NCI-H1436 (cell line): Measurements from ENCODE around the gene ACSM5.
"Not testable (repeated sequence)": the region's sequence is repeated elsewhere in the genome, so short reads cannot be mapped to it uniquely, and the experiment has no call there.

Experiments used
- DNase-seq: peaks from one replicate; lab custom pipeline; 2025; lab: John Stamatoyannopoulos, UW

ACSM5 gene

DNA sequence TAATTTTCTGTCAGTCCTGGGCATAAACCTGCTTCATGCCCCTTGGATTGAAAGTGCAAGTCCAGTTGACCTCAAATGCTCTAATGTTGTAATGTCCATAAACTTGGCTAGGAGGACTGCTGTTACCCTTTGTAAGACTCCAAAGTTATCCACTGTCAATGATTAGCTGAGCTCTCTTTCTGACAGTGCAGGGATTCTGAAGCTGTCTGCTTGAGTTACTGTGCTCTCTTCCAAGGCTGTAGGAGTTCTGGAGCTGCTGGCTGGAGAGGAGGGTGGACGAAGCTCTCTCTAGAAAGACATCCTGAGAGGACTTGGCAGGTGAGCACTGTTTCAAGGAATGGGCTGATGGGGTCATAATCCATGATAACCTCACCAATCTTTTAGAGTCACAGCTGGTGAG lies 42.0 kb downstream of the ACSM5 start, which contains the start of gene ACSM2A:
ACSM2A (plus strand) TSS at position 158 of the 400 bp plus-strand sequence. CDS start 8,594 bp downstream, outside the sequence.
- not testable (repeated sequence) for DNase-seq

GRCh38 chr16:20453633-20454032 lies 44.3 kb downstream of the ACSM5 start:
- not testable (repeated sequence) for DNase-seq

GRCh38 chr16:20459227-20459626 lies 49.9 kb downstream of the ACSM5 start:
- not testable (repeated sequence) for DNase-seq

DNA sequence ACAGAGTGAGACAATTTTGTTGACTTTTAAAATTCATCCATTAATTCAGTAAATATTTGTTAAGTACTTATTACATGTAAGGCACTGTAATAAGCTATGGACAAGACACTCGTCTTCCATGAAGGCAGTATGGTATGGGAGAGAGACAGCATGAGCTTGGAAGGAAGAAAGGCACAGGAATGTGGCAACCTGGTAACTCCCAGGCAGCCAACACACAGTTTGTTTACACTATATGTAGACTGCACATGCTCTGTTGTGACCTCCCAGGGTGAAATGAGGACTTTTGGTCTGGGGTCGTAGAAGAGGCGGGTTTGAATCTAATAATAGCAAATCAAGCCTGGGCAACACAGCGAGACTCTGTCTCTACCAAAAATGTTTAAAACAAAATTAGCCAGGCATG lies 51.0 kb downstream of the ACSM5 start:
- DNase-seq: not testable (repeated sequence)

GRCh38 chr16:20468954-20469353 lies 59.6 kb downstream of the ACSM5 start:
- DNase-seq: not testable (repeated sequence)

DNA sequence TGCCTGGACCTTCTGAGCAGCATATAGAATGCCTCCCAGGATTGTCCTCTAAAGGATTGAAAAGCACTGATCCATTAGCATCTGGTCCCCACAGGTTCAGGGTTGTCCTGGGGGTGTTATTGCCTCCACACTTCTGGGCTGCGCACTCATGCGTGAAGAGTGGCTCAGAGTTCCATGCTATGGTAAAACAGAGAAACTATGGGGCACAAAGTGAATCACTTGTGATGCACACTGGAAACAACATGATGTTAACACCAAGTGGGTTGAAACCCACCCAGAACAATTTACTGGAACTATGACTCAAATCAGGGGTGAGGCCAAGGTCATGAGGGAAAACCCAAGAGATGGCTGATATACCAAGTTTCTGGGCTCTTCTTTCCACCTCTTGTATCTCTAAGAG lies 60.6 kb downstream of the ACSM5 start:
- DNase-seq: not testable (repeated sequence)

- DNase-seq: not testable (repeated sequence)
These were observed 61.4 kb downstream of the ACSM5 start for GRCh38 chr16:20470732-20471131.

DNA sequence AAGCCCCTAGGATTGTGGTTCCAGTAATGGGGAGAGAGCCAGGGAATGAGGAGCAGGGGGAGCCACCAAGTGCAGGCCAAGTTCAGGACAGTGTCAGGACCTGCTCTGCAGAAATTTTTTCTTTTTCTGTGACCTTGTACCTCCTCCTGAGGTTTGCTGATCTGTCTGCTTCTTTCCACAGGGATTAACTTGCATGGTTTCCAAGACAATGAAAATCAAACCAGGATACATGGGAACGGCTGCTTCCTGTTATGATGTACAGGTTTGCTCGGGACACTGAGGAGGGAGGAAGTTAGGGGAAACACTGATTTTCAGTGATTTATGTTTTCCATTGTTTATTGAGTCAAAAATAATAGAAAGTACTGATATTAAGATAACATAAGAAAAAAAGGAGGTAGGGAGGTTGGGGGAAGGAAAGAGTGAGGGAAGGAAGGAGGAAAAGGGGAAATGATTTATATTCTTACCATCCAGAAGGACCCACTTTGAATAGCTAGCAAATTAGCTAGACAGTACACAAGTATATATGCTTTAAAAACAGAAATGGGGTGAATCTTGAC lies 67.9 kb downstream of the ACSM5 start:
- not testable (repeated sequence) for DNase-seq

DNA sequence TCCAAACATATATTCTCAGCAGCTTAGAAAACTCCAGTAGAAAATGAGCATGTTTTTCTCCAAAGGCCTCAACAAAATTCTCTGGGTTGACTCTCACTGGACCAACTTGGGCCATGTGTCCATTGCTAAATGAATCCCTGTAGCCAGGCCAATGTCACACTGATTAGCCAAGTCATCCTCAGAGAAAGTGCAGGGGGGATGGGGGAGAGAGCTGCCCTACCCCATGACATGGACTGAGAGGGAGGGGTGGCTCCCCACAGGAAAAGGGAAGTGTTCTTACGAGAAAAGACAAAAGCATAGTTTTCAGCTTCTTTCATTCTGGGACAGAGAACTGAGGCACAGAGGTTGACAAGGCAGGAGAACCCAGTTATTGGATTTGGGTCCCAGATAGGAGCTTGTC lies 74.7 kb downstream of the ACSM5 start:
- not testable (repeated sequence) for DNase-seq

GRCh38 chr16:20484726-20485125 lies 75.4 kb downstream of the ACSM5 start:
- no peak for DNase-seq

- no peak for DNase-seq
These were observed 76.1 kb downstream of the ACSM5 start for GRCh38 chr16:20485408-20485807.
